ENCODE data around the gene PLVAP.

Gene PLVAP

DNA sequence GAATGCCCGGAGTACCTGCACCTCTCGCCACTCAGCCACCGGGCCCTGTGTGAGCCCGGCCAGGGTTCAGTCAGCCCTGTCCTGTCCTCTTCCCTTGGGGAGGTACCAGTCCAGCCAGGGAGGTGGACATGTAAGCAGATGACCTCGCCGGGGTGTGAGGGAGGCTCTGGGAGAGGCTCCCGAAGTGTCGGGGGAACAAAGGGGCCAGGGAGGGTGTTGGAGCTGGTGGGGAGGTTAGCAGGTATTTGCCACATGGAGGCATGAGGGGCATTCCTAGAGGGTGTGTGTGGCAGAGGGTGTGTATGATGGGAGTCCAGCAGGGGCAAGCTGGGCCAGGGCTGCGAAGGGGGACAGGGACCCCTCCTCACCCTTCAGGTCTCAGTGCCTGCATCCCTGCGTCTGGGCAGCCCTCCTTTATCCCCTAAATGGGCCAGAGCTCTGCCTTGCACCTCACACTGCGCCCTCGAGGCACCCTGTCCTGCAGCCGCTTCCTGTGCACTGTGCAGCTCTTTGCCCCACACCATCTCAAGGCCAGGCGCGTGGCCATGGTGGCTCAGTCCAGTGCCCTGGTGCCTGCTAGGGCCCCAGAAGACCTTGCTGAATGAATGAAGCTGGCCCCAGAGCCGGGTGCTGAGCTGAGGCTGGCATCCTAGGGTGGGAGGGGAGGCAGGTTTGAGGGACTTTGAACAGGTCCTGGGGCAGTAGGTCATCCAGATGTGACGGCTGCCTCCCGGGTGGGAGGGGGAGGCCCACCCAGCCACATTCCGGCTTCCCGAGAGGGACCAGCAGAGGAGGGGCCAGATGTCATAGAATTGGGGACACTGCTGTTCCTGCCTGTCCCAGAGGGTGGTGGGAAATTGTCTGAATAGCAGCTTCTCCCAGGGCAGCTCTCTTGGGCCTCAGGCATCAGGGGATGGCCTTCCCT, 64.7 kb downstream of the PLVAP start:
- no peak overlapping the region for H3K27ac ChIP-seq
- no peaks in the 10 kb centered on the region for H3K27me3 ChIP-seq (ENCODE audit: insufficient read depth, low read depth, severe bottlenecking)
- H3K4me3 ChIP-seq (ENCODE audit: low read depth, low read length) = no peak overlapping the region
- no peaks in the 10 kb centered on the region for H3K9me3 ChIP-seq (ENCODE audit: severe bottlenecking)
- H3K36me3 ChIP-seq = peaks cover 28% of the 10 kb centered on the region
- DNase-seq = no peak
- TF ChIP-seq, protein P1, sequence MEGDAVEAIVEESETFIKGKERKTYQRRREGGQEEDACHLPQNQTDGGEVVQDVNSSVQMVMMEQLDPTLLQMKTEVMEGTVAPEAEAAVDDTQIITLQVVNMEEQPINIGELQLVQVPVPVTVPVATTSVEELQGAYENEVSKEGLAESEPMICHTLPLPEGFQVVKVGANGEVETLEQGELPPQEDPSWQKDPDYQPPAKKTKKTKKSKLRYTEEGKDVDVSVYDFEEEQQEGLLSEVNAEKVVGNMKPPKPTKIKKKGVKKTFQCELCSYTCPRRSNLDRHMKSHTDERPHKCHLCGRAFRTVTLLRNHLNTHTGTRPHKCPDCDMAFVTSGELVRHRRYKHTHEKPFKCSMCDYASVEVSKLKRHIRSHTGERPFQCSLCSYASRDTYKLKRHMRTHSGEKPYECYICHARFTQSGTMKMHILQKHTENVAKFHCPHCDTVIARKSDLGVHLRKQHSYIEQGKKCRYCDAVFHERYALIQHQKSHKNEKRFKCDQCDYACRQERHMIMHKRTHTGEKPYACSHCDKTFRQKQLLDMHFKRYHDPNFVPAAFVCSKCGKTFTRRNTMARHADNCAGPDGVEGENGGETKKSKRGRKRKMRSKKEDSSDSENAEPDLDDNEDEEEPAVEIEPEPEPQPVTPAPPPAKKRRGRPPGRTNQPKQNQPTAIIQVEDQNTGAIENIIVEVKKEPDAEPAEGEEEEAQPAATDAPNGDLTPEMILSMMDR (IDR thresholded peaks at IDR 0.05; ENCODE audit: low read depth, low read length) = no peak

DNA sequence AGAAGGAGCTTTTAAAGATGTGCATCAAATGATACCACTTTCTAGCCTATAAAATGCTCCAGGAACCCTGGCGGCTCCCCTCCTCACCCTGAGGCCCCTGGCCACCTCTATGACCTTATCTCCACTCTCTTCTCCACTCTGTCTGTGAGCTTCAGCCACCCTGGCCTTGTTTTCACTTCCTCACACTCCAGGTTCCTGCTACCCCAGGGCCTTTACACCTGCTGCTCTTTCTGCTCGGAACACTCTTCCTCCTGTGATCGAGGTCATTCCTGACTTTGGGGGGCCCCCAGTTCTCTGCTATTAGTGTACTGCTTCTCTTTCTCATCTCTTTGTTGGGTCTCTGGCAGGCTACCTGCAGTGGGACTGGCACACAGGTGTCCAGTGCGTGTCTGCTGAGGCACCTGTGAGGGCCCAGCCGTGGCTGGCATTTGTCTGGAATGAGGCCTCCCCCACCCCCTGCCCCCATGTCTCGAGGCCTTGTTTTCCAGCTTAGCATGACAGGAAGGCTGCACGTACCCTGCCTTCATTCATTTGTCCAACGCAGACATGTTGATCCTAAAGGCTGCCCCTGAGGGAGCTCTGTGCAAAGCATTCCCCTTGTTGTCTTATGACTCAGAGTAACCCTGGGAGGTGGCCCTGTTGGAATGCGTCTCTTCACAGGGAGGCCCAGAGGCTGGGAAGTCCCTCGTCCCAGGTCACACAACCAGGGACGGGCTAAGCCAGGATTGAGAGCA, 65.5 kb downstream of the PLVAP start:
- Histone ChIP-seq H3K9me3 (ENCODE audit: severe bottlenecking) (no peaks in the 10 kb centered on the region), H3K27me3 (ENCODE audit: insufficient read depth, low read depth, severe bottlenecking) (no peaks in the 10 kb centered on the region), H3K4me3 (ENCODE audit: low read depth, low read length) (no peak overlapping the region), H3K36me3 (peaks cover 28% of the 10 kb centered on the region), H3K27ac (no peak overlapping the region)
- TF ChIP-seq, protein P1 (IDR thresholded peaks at IDR 0.05; ENCODE audit: low read depth, low read length) = no peak
- DNase-seq = no peak

DNA sequence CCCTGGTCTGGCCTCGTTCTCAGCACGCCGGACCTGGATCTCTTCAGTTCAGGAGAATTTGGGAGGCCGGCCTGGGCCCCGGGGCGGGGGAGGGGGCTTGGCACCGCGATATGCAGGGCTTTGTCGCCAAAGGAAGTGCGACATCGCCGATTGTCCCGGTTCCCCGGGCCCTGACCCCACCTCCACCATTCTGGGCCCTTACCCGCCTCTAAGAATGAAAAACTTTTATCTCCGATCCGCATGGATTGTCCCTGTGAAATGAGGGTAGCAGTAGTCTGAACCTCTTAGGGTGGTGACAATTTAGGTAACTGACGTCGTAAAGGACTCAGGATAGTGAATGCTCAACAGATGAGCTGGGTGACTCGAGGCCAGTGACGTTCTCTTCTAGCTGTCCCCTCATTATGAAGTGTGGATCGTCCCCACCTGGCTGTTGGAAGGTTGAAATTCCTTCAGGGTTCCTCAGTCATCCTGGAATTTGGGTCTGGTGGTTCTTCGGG, 67.1 kb downstream of the PLVAP start:
- peak overlapping the region; percentile 78 for H3K27ac ChIP-seq
- H3K4me3 ChIP-seq (ENCODE audit: low read depth, low read length) = peak overlapping the region; percentile 97
- H3K9me3 ChIP-seq (ENCODE audit: severe bottlenecking) = no peaks in the 10 kb centered on the region
- TF ChIP-seq, protein P1 (IDR thresholded peaks at IDR 0.05; ENCODE audit: low read depth, low read length) = no peak
- peaks cover 17% of the 10 kb centered on the region for H3K36me3 ChIP-seq
- no peaks in the 10 kb centered on the region for H3K27me3 ChIP-seq (ENCODE audit: insufficient read depth, low read depth, severe bottlenecking)
- no peak for DNase-seq

DNA sequence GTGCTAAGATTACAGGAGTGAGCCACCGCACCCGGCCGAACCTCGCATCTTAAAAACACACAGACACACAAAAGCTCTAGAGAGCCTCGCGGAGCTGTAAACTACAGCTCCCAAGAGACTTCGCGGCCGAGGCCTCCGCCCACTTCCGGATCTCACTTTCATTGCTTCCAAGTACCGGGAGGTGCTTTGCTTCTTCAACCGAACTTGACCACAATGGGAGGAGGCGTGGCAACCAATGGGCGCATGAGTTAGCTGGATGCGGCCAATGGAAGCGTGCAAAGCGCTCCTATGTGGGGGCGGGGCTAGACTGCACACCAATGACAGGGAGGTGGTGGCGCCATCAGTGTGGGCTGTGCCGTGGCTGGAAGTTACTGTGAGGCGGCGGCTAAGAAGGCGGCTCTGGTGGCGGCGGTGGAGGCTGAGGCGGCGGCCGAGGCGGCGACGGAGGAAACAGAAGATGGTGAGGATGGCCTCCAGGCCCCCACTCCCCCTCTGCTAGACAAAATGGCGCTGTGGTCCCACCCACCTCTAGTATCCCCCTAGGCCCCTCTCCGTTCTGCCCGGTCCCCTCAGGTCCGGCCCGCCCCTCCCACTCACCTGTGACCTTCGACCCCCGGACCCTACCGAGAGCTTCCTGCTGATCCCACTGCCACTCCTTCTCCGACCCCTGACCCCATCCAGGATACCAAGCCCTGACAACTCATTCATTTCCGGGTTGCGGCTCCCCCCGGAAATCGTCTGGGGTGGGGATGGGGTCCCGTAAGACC, 67.8 kb downstream of the PLVAP start, which contains the start of gene DDA1:
Gene DDA1, plus strand, starts transcription at position 366 of the 767 bp plus-strand sequence. Its CDS starts 92 bp downstream, at position 458.
- Histone ChIP-seq H3K36me3 (peaks cover 13% of the 10 kb centered on the region), H3K27me3 (ENCODE audit: insufficient read depth, low read depth, severe bottlenecking) (no peaks in the 10 kb centered on the region), H3K9me3 (ENCODE audit: severe bottlenecking) (no peaks in the 10 kb centered on the region), H3K4me3 (ENCODE audit: low read depth, low read length) (peak within 1 kb of the TSS; percentile 97), H3K27ac (peak within 1 kb of the TSS; percentile 78)
- TF ChIP-seq, protein P1 (IDR thresholded peaks at IDR 0.05; ENCODE audit: low read depth, low read length) = no peak
- peak; percentile 100 for DNase-seq

DNA sequence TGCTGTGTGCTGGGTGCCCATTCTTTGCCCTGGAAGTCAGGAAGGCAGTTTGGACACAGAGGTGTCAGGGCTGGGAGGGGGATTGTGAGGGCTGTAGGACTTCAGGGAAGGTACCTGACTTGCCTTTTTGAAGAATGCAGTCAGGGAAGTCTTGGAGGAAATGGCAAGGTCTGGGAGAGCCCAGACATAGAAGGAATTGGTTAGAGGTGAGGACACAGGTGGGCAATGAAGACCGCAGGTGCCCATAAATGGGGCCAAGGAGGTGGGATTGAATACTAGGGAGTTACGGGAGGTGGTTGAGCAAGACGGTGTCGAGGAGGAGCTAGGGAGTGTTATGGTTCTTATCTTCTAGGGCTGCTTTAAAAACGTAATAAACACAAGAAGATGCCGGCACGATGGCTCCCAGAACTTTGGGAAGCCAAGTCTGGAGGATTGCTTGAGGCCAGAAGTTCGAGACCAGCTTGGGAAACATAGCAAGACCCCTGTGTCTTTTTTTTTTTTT, 69.2 kb downstream of the PLVAP start:
- H3K27me3 ChIP-seq (ENCODE audit: insufficient read depth, low read depth, severe bottlenecking) = no peaks in the 10 kb centered on the region
- peaks cover 7% of the 10 kb centered on the region for H3K36me3 ChIP-seq
- no peak for DNase-seq
- H3K27ac ChIP-seq = no peak overlapping the region
- TF ChIP-seq, protein P1 (IDR thresholded peaks at IDR 0.05; ENCODE audit: low read depth, low read length) = no peak
- H3K9me3 ChIP-seq (ENCODE audit: severe bottlenecking) = no peaks in the 10 kb centered on the region
- H3K4me3 ChIP-seq (ENCODE audit: low read depth, low read length) = no peak overlapping the region
